ENCODE data around the gene RPP25L.

DNA sequence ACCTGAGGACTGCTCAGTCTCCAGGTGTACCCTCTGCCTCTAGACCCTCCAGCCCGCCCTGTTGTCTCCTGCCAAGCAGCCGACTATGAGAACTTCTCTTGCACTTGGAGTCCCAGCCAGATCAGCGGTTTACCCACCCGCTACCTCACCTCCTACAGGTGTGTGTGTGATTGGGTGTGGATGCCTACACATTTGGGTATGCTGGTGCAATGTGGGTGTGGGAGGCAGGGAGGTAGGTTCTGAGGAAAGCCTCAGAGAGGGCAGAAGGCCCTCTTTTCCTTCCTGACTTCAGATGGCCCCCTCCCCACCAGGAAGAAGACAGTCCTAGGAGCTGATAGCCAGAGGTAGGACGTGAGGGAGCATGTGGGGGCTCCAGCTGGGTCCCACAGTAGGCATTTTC lies 45.1 kb upstream of the RPP25L start:
- TF ChIP-seq, protein P1, sequence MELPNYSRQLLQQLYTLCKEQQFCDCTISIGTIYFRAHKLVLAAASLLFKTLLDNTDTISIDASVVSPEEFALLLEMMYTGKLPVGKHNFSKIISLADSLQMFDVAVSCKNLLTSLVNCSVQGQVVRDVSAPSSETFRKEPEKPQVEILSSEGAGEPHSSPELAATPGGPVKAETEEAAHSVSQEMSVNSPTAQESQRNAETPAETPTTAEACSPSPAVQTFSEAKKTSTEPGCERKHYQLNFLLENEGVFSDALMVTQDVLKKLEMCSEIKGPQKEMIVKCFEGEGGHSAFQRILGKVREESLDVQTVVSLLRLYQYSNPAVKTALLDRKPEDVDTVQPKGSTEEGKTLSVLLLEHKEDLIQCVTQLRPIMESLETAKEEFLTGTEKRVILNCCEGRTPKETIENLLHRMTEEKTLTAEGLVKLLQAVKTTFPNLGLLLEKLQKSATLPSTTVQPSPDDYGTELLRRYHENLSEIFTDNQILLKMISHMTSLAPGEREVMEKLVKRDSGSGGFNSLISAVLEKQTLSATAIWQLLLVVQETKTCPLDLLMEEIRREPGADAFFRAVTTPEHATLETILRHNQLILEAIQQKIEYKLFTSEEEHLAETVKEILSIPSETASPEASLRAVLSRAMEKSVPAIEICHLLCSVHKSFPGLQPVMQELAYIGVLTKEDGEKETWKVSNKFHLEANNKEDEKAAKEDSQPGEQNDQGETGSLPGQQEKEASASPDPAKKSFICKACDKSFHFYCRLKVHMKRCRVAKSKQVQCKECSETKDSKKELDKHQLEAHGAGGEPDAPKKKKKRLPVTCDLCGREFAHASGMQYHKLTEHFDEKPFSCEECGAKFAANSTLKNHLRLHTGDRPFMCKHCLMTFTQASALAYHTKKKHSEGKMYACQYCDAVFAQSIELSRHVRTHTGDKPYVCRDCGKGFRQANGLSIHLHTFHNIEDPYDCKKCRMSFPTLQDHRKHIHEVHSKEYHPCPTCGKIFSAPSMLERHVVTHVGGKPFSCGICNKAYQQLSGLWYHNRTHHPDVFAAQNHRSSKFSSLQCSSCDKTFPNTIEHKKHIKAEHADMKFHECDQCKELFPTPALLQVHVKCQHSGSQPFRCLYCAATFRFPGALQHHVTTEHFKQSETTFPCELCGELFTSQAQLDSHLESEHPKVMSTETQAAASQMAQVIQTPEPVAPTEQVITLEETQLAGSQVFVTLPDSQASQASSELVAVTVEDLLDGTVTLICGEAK (IDR thresholded peaks at IDR 0.05): no peak
- TF ChIP-seq, protein P1 (CRISPR knock-in tag; IDR thresholded peaks at IDR 0.05): no peak
- TF ChIP-seq, protein P2, sequence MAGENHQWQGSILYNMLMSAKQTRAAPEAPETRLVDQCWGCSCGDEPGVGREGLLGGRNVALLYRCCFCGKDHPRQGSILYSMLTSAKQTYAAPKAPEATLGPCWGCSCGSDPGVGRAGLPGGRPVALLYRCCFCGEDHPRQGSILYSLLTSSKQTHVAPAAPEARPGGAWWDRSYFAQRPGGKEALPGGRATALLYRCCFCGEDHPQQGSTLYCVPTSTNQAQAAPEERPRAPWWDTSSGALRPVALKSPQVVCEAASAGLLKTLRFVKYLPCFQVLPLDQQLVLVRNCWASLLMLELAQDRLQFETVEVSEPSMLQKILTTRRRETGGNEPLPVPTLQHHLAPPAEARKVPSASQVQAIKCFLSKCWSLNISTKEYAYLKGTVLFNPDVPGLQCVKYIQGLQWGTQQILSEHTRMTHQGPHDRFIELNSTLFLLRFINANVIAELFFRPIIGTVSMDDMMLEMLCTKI (IDR thresholded peaks at IDR 0.05; ENCODE audit: partially characterized antibody): no peak
- TF ChIP-seq GATA2 (CRISPR knock-in tag; IDR thresholded peaks at IDR 0.05) (no peak), BHLHE40 (IDR thresholded peaks at IDR 0.05; ENCODE audit: low read length) (no peak)

All from K562 (cell line).